Activated T-cell treated with anti-CD3 and anti-CD28 coated beads, Interleukin-2, amount 50 U/mL, for 1 hour (primary cell): ENCODE data around the gene FHL2.
"Not testable (repeated sequence)": the region's sequence is repeated elsewhere in the genome, so short reads cannot be mapped to it uniquely, and the experiment has no call there.

Source experiments
- DNase-seq: peaks from one replicate; pipeline ENCODE4 v3.0.0-alpha.2; 2020

FHL2 gene

GRCh38 chr2:105398336-105399206 lies at the start of gene FHL2:
Gene FHL2 (minus strand): TSS chr2:105399051. CDS start chr2:105386516, 12,535 bp downstream.
- DNase-seq = peak; percentile 76

GRCh38 chr2:105447476-105447875 lies 48.6 kb upstream of the FHL2 start:
- DNase-seq = no peak

- no peak for DNase-seq
Measured at GRCh38 chr2:105446501-105446900, 47.6 kb upstream of the FHL2 start.

GRCh38 chr2:105445976-105446375 lies 47.1 kb upstream of the FHL2 start:
- no peak for DNase-seq

- no peak for DNase-seq
Measured at GRCh38 chr2:105445498-105445897, 46.6 kb upstream of the FHL2 start.

- DNase-seq = no peak
Measured at GRCh38 chr2:105443617-105444598, 45.1 kb upstream of the FHL2 start.

GRCh38 chr2:105442721-105443120 lies 43.9 kb upstream of the FHL2 start:
- no peak for DNase-seq

- no peak for DNase-seq
Measured at GRCh38 chr2:105442056-105442455, 43.2 kb upstream of the FHL2 start.

GRCh38 chr2:105439141-105439540 lies 40.3 kb upstream of the FHL2 start:
- no peak for DNase-seq

GRCh38 chr2:105438104-105438929 lies 39.5 kb upstream of the FHL2 start:
- no peak for DNase-seq

- no peak for DNase-seq
Measured at GRCh38 chr2:105437708-105438103, 38.9 kb upstream of the FHL2 start.

- DNase-seq = no peak
Measured at GRCh38 chr2:105432749-105433148, 33.9 kb upstream of the FHL2 start.

- DNase-seq = no peak
Measured at GRCh38 chr2:105432044-105432399, 33.2 kb upstream of the FHL2 start.

GRCh38 chr2:105431367-105432043 lies 32.7 kb upstream of the FHL2 start:
- no peak for DNase-seq

- no peak for DNase-seq
Measured at GRCh38 chr2:105428387-105429018, 29.7 kb upstream of the FHL2 start.

- DNase-seq = no peak
Measured at GRCh38 chr2:105427485-105427884, 28.6 kb upstream of the FHL2 start.

- peak; percentile 21 for DNase-seq
Measured at GRCh38 chr2:105426626-105427292, 27.9 kb upstream of the FHL2 start.

- no peak for DNase-seq
Measured at GRCh38 chr2:105425936-105426625, 27.2 kb upstream of the FHL2 start.

- not testable (repeated sequence) for DNase-seq
Measured at GRCh38 chr2:105424836-105425235, 26.0 kb upstream of the FHL2 start.

- DNase-seq = no peak
Measured at GRCh38 chr2:105422801-105423200, 23.9 kb upstream of the FHL2 start.
